SU-DHL-6 (cell line): ENCODE measurements around the gene VSTM2B.

Experiments
- H2AFZ ChIP-seq: fragments of 200-600 bp; sonication (generic); 2 replicates; pipeline ENCODE4 v1.6.1; 2014; ENCODE audit warnings: low read depth, mild to moderate bottlenecking, moderate library complexity, mixed read lengths, antibody characterized with exemption, low read length; ENCODE audit not compliant: severe bottlenecking
- H3F3A ChIP-seq: fragments of 200-600 bp; shearing (Covaris generic); 2 replicates; pipeline ENCODE4 v1.6.0; 2016; ENCODE audit warnings: antibody characterized with exemption, mild to moderate bottlenecking; ENCODE audit not compliant: insufficient read depth
- H3K27ac ChIP-seq: fragments of 200-600 bp; sonication (generic); 2 replicates; pipeline ENCODE4 v1.5.1; 2016; ENCODE audit warnings: low read depth, mild to moderate bottlenecking, low read length, moderate library complexity, mixed read lengths
- H3K27me3 ChIP-seq: fragments of 200-600 bp; sonication (generic), shearing (Covaris generic); 2 replicates; pipeline ENCODE4 v1.6.0; 2014; ENCODE audit warnings: mild to moderate bottlenecking, low read length
- H3K36me3 ChIP-seq: fragments of 200-600 bp; sonication (generic); 2 replicates; pipeline ENCODE4 v1.6.1; 2014; ENCODE audit warnings: mild to moderate bottlenecking, low read length, mixed read lengths
- H3K4me2 ChIP-seq: fragments of 300-600, 200-600 bp; shearing (Covaris generic), sonication (generic); 2 replicates; pipeline ENCODE4 v1.6.0; 2014; ENCODE audit warnings: low read length, low read depth, mild to moderate bottlenecking; ENCODE audit not compliant: poor library complexity, severe bottlenecking
- H3K4me3 ChIP-seq: fragments of 200-600 bp; sonication (generic); 2 replicates; pipeline ENCODE4 v1.5.1; 2014; ENCODE audit warnings: antibody characterized with exemption, low read length, mild to moderate bottlenecking, mixed read lengths; ENCODE audit not compliant: insufficient read depth, poor library complexity, severe bottlenecking
- H3K79me2 ChIP-seq: fragments of 200-600 bp; sonication (generic); 2 replicates; pipeline ENCODE4 v1.6.1; 2014; ENCODE audit warnings: mild to moderate bottlenecking, low read length, moderate library complexity; ENCODE audit not compliant: insufficient read depth
- H3K9ac ChIP-seq: fragments of 200-600 bp; sonication (generic); 2 replicates; pipeline ENCODE4 v1.7.0; 2014; ENCODE audit warnings: mild to moderate bottlenecking, low read length
- H3K9me2 ChIP-seq: fragments of 200-600 bp; sonication (generic); replicated peaks from 2 replicates; pipeline ENCODE4 v1.6.1; 2014; ENCODE audit warnings: low read length; ENCODE audit not compliant: insufficient read depth
- H3K9me3 ChIP-seq: fragments of 200-600 bp; sonication (generic); 2 replicates; pipeline ENCODE4 v1.6.1; 2014; ENCODE audit warnings: low read length, mixed read lengths; ENCODE audit not compliant: insufficient read depth
- H4K20me1 ChIP-seq: fragments of 200-600 bp; sonication (generic); 2 replicates; pipeline ENCODE4 v1.6.1; 2014; ENCODE audit warnings: low read depth, mild to moderate bottlenecking, antibody characterized with exemption, low read length, moderate library complexity, mixed read lengths
- EZH2phosphoT487 ChIP-seq: fragments of 200-600 bp; sonication (generic), shearing (Covaris generic); conservative IDR thresholded peaks from 2 replicates; pipeline ENCODE4 v1.6.1; 2018; ENCODE audit warnings: mild to moderate bottlenecking, antibody characterized with exemption, low read length, moderate library complexity, mixed read lengths
- TF ChIP-seq, protein P1 (sequence below): fragments of 200-600 bp; sonication (generic); IDR thresholded peaks from one replicate; pipeline ENCODE4 v1.5.1; 2017; ENCODE audit warnings: antibody characterized with exemption, mild to moderate bottlenecking, low read length, moderate library complexity; ENCODE audit not compliant: insufficient read depth, poor library complexity, severe bottlenecking

VSTM2B gene

DNA sequence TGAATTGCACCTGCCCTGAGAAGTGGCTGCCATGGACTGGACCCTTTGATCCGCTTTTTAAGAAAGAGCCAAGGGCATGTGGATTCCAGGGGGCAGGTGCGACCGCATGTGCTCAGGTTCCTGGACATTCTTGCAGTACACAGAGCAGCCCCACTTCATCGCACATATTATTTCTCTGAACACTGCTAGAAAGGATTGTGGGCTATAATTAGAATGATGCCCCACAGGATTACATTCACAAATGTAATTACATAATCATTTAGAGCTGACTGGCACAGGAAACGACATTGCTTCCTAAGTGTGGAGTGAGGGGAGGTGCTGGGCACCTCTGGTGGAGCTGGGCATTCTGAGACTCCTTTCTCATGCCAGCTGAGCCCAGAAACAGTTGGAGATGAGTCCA lies 37.5 kb upstream of the VSTM2B start:
- TF ChIP-seq, protein P1, sequence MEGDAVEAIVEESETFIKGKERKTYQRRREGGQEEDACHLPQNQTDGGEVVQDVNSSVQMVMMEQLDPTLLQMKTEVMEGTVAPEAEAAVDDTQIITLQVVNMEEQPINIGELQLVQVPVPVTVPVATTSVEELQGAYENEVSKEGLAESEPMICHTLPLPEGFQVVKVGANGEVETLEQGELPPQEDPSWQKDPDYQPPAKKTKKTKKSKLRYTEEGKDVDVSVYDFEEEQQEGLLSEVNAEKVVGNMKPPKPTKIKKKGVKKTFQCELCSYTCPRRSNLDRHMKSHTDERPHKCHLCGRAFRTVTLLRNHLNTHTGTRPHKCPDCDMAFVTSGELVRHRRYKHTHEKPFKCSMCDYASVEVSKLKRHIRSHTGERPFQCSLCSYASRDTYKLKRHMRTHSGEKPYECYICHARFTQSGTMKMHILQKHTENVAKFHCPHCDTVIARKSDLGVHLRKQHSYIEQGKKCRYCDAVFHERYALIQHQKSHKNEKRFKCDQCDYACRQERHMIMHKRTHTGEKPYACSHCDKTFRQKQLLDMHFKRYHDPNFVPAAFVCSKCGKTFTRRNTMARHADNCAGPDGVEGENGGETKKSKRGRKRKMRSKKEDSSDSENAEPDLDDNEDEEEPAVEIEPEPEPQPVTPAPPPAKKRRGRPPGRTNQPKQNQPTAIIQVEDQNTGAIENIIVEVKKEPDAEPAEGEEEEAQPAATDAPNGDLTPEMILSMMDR = no peak
- TF ChIP-seq EZH2phosphoT487 = no peak
- no peaks in the 10 kb centered on the region for H3K9me2 ChIP-seq
- H3F3A ChIP-seq = no peaks in the 10 kb centered on the region
- H3K4me2 ChIP-seq = no peak overlapping the region
- no peak overlapping the region for H2AFZ ChIP-seq
- H3K36me3 ChIP-seq = no peaks in the 10 kb centered on the region
- H3K27ac ChIP-seq = no peak overlapping the region
- H3K27me3 ChIP-seq = no peaks in the 10 kb centered on the region
- H3K9ac ChIP-seq = no peak overlapping the region
- H4K20me1 ChIP-seq = no peaks in the 10 kb centered on the region
- H3K79me2 ChIP-seq = no peaks in the 10 kb centered on the region
- no peaks in the 10 kb centered on the region for H3K9me3 ChIP-seq
- no peak overlapping the region for H3K4me3 ChIP-seq

DNA sequence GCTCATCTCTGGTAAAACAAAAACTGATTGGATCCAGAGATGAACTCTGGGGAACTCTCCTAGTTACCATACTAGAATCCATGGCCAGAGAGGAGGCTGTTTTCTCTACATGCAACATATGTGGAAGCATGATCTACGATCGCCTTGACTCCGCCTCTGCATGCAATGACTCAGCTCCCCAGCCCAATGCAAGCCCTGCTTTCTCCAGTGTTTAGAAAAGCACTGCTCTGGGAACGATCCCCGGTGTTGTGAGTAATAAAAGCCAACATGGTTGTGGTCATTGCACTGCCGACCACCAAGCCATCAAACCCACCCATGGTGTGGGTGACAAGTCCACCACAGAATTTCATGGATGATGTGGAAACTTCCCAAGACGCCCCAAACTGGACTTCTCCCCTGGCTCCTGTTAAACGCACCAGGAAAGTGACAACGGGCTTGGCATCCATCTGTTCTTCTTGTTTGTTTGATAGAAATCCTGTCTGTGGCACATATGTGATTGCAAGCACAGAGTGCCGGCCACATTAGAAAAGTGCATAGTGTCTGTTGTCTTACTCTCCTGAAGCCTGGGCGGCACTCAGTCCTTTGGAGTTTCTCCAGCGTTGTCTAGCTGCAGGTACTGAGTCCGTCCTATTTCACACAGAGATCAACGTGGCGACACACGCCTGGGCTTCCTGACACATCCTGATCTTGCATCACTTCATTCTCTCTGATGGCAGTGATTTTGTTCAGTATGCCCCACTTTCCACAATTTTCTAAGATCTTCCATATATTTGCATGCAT lies 36.4 kb upstream of the VSTM2B start:
- Histone ChIP-seq H3K9ac (no peak overlapping the region), H3K79me2 (no peaks in the 10 kb centered on the region), H3K4me3 (no peak overlapping the region), H3K36me3 (no peaks in the 10 kb centered on the region), H2AFZ (no peak overlapping the region), H4K20me1 (no peaks in the 10 kb centered on the region), H3K4me2 (no peak overlapping the region), H3K27me3 (no peaks in the 10 kb centered on the region), H3F3A (no peaks in the 10 kb centered on the region), H3K27ac (no peak overlapping the region), H3K9me3 (no peaks in the 10 kb centered on the region), H3K9me2 (no peaks in the 10 kb centered on the region)
- TF ChIP-seq, protein P1 = no peak
- TF ChIP-seq EZH2phosphoT487 = no peak

DNA sequence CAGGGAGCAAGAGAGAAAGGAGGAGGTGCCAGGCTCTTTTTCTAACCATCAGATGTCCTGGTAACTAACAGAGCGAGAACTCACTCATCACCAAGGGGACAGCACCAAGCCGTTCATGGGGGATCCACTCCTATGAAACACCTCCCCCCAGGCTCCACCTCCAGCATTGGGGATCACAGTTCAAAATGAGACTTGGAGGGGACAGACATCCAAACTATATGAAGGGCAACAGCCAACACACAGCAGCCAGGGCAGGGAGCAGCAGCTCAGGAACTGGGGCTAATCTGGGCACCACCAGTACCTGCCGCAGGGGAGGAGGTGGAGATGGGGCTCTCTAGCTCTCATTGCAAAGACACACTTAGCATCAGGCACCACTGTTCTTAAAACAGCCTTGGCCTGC lies 34.3 kb upstream of the VSTM2B start:
- no peaks in the 10 kb centered on the region for H3F3A ChIP-seq
- no peak overlapping the region for H3K9ac ChIP-seq
- H3K27me3 ChIP-seq = no peaks in the 10 kb centered on the region
- H3K27ac ChIP-seq = no peak overlapping the region
- no peak overlapping the region for H2AFZ ChIP-seq
- no peaks in the 10 kb centered on the region for H4K20me1 ChIP-seq
- H3K9me2 ChIP-seq = no peaks in the 10 kb centered on the region
- no peak overlapping the region for H3K4me3 ChIP-seq
- H3K36me3 ChIP-seq = no peaks in the 10 kb centered on the region
- no peaks in the 10 kb centered on the region for H3K79me2 ChIP-seq
- H3K4me2 ChIP-seq = no peak overlapping the region
- H3K9me3 ChIP-seq = no peaks in the 10 kb centered on the region
- TF ChIP-seq, protein P1 = no peak
- no peak for TF ChIP-seq EZH2phosphoT487
